GM21367 (cell line): ENCODE measurements around the gene RBBP8.

Experiments used
- ATAC-seq: cut with Tn5 transposase; IDR thresholded peaks from one replicate; pipeline ENCODE4 v1.9.1; 2021; ENCODE audit not compliant: unreplicated experiment

RBBP8 gene

GRCh38 chr18:23058746-23059415, 125.8 kb downstream of the RBBP8 start:
- ATAC-seq: no peak

DNA sequence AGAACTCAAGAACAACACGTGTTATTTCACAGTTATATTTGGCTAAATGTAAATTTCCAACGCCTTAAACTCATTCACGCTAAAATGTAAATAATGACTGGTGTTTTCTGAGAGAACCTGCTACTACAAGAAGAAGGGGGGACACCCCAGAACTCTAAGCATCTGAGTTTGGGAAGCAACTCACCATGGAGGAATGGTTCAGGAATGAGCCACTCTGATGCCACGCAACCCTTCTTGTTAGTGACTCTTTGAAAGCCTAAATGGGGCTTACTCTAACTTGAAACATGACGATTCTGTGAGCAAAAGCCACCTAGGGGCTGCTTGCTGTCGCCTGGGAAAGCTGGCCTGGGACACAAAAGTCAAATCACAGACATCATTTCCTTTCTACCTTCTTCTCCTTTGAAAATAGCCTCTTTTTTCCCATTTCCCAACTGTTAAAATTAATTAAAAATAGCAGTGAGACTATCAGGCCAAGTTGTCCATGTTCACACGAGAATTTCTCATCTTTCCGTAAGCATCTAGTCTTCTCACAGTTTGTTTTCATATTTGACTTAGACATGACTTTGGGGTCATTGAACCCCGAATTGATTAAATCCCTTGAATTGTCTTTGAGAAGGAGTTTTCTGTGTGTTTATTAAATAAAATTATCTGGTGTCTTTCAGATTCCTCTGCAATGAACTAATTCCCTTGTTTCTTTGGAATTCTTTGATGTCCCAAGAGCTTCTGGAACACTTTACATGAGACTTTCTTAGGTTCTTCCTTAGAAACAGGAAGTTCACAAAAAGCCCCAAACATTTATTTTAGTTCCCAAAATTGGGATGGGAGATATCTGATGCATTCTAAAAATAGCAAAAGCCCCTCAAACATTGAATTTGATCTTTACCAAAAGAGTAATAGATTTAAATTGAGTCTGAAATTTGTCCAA, 126.7 kb downstream of the RBBP8 start:
- no peak for ATAC-seq

DNA sequence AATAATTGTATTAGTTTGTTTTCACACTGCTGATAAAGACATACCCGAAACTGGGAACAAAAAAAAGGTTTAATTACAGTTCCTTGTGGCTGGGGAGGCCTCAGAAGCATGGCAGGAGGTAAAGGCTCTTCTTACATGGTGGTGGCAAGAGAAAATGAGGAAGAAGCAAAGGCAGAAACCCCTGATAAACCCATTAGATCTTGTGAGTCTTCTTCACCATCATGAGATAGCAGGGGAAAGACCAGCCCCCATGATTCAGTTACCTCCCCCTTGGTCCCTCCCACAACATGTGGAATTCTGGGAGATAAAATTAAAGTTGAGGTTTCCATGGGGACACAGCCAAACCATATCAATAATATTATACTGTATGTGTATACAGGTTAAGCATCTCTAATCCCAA, 128.9 kb downstream of the RBBP8 start:
- ATAC-seq: no peak

- no peak for ATAC-seq
Measured at GRCh38 chr18:23063502-23063901, 130.4 kb downstream of the RBBP8 start.

GRCh38 chr18:23065234-23065806, 132.2 kb downstream of the RBBP8 start:
- no peak for ATAC-seq

GRCh38 chr18:23066060-23066459, 132.9 kb downstream of the RBBP8 start:
- no peak for ATAC-seq

DNA sequence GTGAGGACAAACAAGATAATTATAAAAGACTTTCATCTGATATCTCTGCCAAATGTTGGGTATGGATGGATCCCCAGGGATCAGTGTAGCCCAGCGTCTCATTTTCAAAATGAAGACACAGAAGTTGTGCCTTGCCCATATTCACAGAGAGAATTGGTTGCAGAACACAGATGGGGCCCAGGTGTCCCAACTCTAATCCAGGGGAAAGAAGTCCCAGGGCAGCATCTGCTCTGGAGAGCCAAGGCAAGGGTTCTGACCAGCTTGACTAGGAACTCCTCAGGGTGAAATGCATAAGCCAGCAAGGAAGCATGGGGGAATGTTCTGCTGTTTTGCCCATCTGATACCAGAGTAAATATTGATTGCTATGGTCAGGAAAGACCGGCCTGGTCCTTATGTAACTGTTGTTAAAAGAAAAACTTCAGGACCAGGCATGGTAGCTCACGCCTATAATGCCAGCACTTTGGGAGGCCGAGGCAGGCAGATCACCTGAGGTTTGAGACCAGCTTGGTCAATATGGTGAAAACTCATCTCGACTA, 133.4 kb downstream of the RBBP8 start:
- ATAC-seq: no peak

DNA sequence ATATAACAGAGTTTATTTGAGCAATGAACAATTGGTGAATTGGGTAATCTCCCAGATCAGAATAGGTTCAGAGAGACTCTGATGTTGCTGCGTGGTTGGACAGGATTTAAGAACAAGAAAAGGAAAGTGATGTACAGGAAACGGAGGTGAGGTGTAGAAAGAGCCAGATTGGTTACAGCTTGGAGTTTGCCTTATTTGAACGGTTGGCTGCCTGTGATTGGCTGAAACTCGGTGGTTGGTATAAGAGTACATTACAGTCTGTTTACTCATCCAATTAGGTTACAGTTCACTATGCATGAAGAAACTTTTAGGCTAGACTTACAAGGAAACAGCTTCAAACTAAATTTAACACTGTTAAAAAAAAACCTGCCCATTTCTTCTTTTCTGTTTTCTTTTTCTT, 134.1 kb downstream of the RBBP8 start:
- no peak for ATAC-seq

GRCh38 chr18:23068011-23068410, 134.9 kb downstream of the RBBP8 start:
- no peak for ATAC-seq

DNA sequence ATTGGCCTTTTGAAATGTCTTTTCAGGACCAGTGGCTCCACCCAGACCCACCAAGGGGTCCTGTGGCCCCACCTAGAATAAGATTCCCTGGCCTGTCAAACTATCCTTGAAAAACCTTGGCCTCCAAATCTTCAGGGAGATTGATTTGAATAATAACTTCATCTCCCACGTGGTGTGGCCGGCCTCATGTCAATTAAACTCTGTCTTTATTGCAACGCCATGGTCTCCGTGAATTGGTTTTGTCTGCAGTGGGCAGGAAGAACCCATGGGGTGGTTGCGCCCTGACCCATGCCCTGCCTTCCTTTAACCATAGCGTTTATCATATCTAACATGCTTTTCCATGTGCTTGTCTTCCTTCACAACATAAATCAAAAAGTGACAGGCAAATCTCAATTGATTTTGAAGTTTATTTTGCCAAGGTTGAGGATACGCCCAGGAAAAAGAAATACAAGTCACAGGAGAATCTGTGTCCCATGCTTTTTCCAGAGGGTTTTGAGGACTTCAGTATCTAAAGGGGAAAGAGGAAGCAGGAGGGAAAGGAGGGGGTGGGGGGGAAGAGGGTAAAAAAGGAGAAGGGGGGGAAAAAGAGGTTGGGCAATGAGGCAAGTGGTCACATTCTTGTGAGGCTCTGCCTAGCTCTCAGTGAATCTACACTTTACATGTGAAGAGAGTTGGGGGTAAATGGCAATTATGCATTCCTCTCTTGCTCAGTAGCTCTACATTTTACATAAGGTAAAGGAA, 135.6 kb downstream of the RBBP8 start:
- ATAC-seq: no peak

GRCh38 chr18:23069481-23069880, 136.4 kb downstream of the RBBP8 start:
- no peak for ATAC-seq

- ATAC-seq: no peak
Measured at GRCh38 chr18:23069898-23070297, 136.8 kb downstream of the RBBP8 start.

DNA sequence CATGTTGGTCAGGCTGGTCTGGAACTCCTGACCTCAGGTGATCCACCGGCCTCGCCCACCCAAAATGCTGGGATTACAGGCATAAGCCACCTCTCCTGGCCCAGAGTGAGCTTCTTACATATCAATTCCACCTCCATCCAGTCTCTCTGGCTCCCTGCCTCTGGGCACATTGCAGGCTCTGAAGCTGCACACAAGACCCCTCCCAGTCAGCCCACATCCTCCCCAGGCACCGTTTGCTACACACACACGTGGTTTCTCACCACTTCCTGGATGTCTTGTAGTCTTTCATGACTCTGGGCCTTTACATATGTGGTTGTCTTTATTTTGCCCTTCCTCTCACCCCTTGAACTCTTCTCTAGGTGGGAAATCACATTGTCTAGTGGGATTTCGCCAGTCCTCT, 138.2 kb downstream of the RBBP8 start:
- peak; percentile 99 for ATAC-seq

DNA sequence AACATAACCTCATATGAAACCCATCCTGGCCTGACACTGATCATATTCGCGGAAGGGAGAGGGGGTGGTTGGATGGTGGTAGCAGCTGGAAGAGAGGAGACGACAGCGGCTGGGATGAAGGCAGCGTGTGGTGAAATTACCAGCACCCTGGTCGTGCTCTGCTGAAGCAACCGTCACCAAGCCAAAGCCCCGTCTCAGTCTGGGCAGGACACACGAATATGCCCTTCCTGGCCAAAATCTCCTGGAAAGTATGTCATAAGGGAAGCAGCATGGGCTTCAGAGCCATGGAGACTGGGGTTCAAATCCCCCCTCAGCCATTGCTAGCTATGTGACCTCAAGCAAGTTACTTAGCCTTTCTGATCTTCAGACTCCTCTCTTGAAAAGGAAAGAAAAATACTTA, 139.0 kb downstream of the RBBP8 start:
- ATAC-seq: no peak

DNA sequence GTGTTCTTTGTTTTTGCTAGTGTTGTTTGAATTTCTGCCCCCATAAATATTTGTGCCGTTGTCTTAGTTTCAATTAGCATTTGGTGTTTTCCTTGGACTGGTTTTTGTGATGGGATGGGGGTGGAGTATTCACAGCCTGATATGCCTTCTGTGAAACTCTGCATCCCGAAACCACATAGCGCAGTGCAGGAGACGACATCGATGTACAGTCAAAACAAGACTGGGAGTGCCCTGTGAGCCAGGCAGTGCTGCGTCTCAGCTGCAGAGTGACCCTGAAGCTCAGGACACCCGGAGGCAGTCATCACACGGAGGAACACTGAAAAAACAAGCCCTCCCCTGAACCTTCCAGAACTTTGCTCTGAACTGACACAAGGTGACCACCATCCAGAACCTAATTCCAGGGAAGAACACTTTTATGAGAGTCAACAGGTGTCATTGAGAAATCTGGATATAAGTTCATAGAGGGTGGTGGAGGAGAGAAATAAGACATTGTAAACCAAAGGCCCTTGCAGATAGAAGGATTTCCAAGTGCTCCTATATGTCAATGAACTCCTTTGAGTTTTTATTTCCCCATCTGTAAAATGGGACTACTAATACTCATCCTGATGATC, 141.0 kb downstream of the RBBP8 start:
- ATAC-seq: no peak
